ENCODE measurements around the gene MPC2. TPM values are rescaled to one million over a fixed set of nuclear protein-coding genes. Genes with fewer than 3 reads are reported as not detected.

MPC2 gene
- total and polyA plus RNA-seq, 2 experiments from 2014 or later = 65.5 to 188 TPM

DNA sequence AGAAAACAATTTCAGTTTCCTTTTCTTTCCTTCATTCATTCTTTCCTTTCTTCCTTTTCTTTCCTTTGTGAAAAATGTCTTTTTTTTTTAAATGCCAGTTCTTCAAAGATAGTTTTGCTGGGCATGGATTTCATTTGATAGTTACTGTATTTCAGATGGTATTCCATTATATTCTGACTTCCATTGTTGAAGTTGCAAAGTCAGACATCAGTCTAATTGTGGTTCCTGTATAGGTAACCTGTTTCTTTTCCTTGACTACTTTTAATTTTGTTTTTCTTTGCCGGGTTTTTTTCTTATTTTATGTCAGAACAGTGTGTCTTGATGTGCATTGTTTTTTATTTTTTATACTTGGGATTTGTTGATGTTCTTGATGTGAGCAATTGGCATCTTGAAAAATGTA is 40.4 kb upstream of the MPC2 start:
- peaks cover 98% of the 10 kb centered on the region for H3K79me2 ChIP-seq (ENCODE audit: insufficient read depth)
- no peaks in the 10 kb centered on the region for H3K9me2 ChIP-seq (ENCODE audit: insufficient read depth)
- H3K27ac ChIP-seq = no peak overlapping the region
- TF ChIP-seq EZH2 (IDR thresholded peaks at IDR 0.05; ENCODE audit: insufficient read depth, poor library complexity, severe bottlenecking) = no peak
- no peak for TF ChIP-seq EZH2phosphoT487 (IDR thresholded peaks at IDR 0.05; ENCODE audit: insufficient read depth, low read depth)
- no peak overlapping the region for H3K4me3 ChIP-seq
- no peak overlapping the region for H2AFZ ChIP-seq
- H3K36me3 ChIP-seq (ENCODE audit: low read depth) = peaks cover 37% of the 10 kb centered on the region
- H3K9me3 ChIP-seq (ENCODE audit: low read depth) = no peaks in the 10 kb centered on the region
- H3K4me1 ChIP-seq (ENCODE audit: insufficient read depth) = no peaks in the 10 kb centered on the region
- no peak for DNase-seq
- H3K4me2 ChIP-seq (ENCODE audit: unreplicated experiment) = no peak overlapping the region
- 95% methylated on average over 1 of the region's 1 CpG for WGBS, 2 experiments (ENCODE audit: low coverage in 1 of 2, low lambda C conversion rate in 2 of 2, missing lambda C conversion rate in 2 of 2)
- H3K27me3 ChIP-seq (replicated peaks; ENCODE audit: insufficient read depth) = no peaks in the 10 kb centered on the region
- H3K9ac ChIP-seq = no peak overlapping the region
- 0 out of 2 replicates have a peak, but pooled peaks cover 4% of the 10 kb centered on the region for H3F3A ChIP-seq (ENCODE audit: insufficient read depth)
- in situ Hi-C loops (cut with MboI) = no loop called here
- peaks cover 3% of the 10 kb centered on the region; the same call in 1 of the 2 replicates for H4K20me1 ChIP-seq (ENCODE audit: insufficient read depth)

DNA sequence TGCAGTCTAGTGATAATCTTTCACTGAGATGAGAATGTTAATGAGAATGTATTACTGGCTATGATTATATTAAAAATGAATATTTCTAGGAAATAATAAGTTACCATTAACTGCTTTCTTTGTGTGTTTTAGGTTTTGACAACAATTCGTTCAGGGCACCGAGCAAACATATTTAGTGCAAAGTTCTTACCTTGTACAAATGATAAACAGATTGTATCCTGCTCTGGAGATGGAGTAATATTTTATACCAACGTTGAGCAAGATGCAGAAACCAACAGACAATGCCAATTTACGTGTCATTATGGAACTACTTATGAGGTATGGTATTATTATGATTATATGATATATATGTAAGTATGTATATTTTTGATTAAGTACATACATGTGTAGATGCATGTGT is 37.8 kb upstream of the MPC2 start:
- WGBS, 2 experiments (ENCODE audit: low coverage in 1 of 2, low lambda C conversion rate in 2 of 2, missing lambda C conversion rate in 2 of 2) = 75% methylated on average over 4 of the region's 4 CpGs
- in situ Hi-C loops (cut with MboI) = no loop called here
- Histone ChIP-seq H3K9me2 (ENCODE audit: insufficient read depth) (no peaks in the 10 kb centered on the region), H3F3A (ENCODE audit: insufficient read depth) (0 out of 2 replicates have a peak, but pooled peaks cover 4% of the 10 kb centered on the region), H3K27me3 (replicated peaks; ENCODE audit: insufficient read depth) (no peaks in the 10 kb centered on the region), H3K36me3 (ENCODE audit: low read depth) (peaks cover 36% of the 10 kb centered on the region), H3K4me3 (no peak overlapping the region), H2AFZ (no peak overlapping the region), H3K4me2 (ENCODE audit: unreplicated experiment) (no peak overlapping the region), H3K9ac (no peak overlapping the region), H3K27ac (no peak overlapping the region), H3K79me2 (ENCODE audit: insufficient read depth) (peaks cover 98% of the 10 kb centered on the region), H3K9me3 (ENCODE audit: low read depth) (no peaks in the 10 kb centered on the region), H3K4me1 (ENCODE audit: insufficient read depth) (no peaks in the 10 kb centered on the region), H4K20me1 (ENCODE audit: insufficient read depth) (peaks cover 3% of the 10 kb centered on the region; the same call in 1 of the 2 replicates)
- TF ChIP-seq EZH2 (IDR thresholded peaks at IDR 0.05; ENCODE audit: insufficient read depth, poor library complexity, severe bottlenecking) (no peak), EZH2phosphoT487 (IDR thresholded peaks at IDR 0.05; ENCODE audit: insufficient read depth, low read depth) (no peak)
- DNase-seq = no peak

DNA sequence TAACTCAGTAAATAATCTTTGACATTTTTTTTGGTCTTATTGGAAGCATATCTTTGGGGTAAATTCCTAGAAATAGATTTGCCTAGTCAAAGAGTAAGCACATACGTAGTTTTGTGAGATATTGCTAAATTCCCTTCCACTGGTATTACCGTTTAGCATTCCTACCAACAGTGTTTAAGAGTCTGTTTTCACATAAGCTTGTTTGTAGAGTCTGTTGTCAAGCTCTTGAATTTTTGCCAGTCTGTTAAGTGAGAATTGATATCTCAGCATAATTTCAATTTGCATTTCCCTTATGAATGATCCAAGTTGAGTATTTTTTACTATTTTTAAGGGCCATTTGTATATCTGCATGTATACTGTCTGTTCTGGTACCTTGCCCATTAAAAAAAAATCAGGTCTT is 37.0 kb upstream of the MPC2 start:
- TF ChIP-seq EZH2 (IDR thresholded peaks at IDR 0.05; ENCODE audit: insufficient read depth, poor library complexity, severe bottlenecking) = no peak
- no peak for TF ChIP-seq EZH2phosphoT487 (IDR thresholded peaks at IDR 0.05; ENCODE audit: insufficient read depth, low read depth)
- no peak overlapping the region for H3K4me3 ChIP-seq
- peaks cover 3% of the 10 kb centered on the region; the same call in 1 of the 2 replicates for H4K20me1 ChIP-seq (ENCODE audit: insufficient read depth)
- H3K27ac ChIP-seq = no peak overlapping the region
- no peaks in the 10 kb centered on the region for H3K9me2 ChIP-seq (ENCODE audit: insufficient read depth)
- H3K36me3 ChIP-seq (ENCODE audit: low read depth) = peaks cover 36% of the 10 kb centered on the region
- H3K27me3 ChIP-seq (replicated peaks; ENCODE audit: insufficient read depth) = no peaks in the 10 kb centered on the region
- 0 out of 2 replicates have a peak, but pooled peaks cover 4% of the 10 kb centered on the region for H3F3A ChIP-seq (ENCODE audit: insufficient read depth)
- in situ Hi-C loops (cut with MboI) = no loop called here
- H3K9ac ChIP-seq = no peak overlapping the region
- no peak for DNase-seq
- no peaks in the 10 kb centered on the region for H3K9me3 ChIP-seq (ENCODE audit: low read depth)
- no peak overlapping the region for H3K4me2 ChIP-seq (ENCODE audit: unreplicated experiment)
- no peak overlapping the region for H2AFZ ChIP-seq
- no peaks in the 10 kb centered on the region for H3K4me1 ChIP-seq (ENCODE audit: insufficient read depth)
- peaks cover 97% of the 10 kb centered on the region for H3K79me2 ChIP-seq (ENCODE audit: insufficient read depth)
- 97 to 98% methylated on average over 2 of the region's 2 CpGs for WGBS, 2 experiments (ENCODE audit: low coverage in 1 of 2, low lambda C conversion rate in 2 of 2, missing lambda C conversion rate in 2 of 2)

DNA sequence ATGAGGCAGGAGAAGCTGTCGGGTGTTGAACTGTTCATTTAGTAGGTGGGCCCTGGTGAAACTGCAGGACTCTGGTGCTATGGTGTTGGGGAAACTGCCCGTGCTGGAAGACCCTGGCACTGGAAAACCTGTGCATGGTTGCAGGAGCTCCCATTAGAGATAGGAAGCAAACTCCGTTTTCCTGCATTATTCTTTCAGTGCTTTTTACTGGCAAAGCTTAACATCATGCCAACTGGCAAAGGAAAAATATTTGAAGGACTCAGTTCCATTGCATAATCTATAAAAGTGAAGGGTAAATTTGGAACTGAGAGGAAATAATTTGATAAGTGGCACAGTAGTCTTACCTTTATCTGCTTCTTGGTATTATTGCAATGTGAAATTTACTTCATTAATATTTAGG is 31.7 kb upstream of the MPC2 start:
- H3K79me2 ChIP-seq (ENCODE audit: insufficient read depth) = peaks cover 98% of the 10 kb centered on the region
- peaks cover 42% of the 10 kb centered on the region for H3K36me3 ChIP-seq (ENCODE audit: low read depth)
- peaks cover 9% of the 10 kb centered on the region; the same call in 1 of the 2 replicates for H3F3A ChIP-seq (ENCODE audit: insufficient read depth)
- no peak overlapping the region for H2AFZ ChIP-seq
- H3K9ac ChIP-seq = no peak overlapping the region
- no peak overlapping the region for H3K4me3 ChIP-seq
- H3K27me3 ChIP-seq (replicated peaks; ENCODE audit: insufficient read depth) = no peaks in the 10 kb centered on the region
- WGBS, 2 experiments (ENCODE audit: low coverage in 1 of 2, low lambda C conversion rate in 2 of 2, missing lambda C conversion rate in 2 of 2) = 72 to 78% methylated on average over 3 of the region's 3 CpGs
- no peak overlapping the region for H3K4me2 ChIP-seq (ENCODE audit: unreplicated experiment)
- H3K9me3 ChIP-seq (ENCODE audit: low read depth) = no peaks in the 10 kb centered on the region
- H3K4me1 ChIP-seq (ENCODE audit: insufficient read depth) = peaks cover 10% of the 10 kb centered on the region
- TF ChIP-seq EZH2 (IDR thresholded peaks at IDR 0.05; ENCODE audit: insufficient read depth, poor library complexity, severe bottlenecking) = no peak
- no peak for TF ChIP-seq EZH2phosphoT487 (IDR thresholded peaks at IDR 0.05; ENCODE audit: insufficient read depth, low read depth)
- in situ Hi-C loops (cut with MboI) = no loop called here
- peaks cover 13% of the 10 kb centered on the region; the same call in 1 of the 2 replicates for H4K20me1 ChIP-seq (ENCODE audit: insufficient read depth)
- no peak for DNase-seq
- H3K27ac ChIP-seq = no peak overlapping the region
- no peaks in the 10 kb centered on the region for H3K9me2 ChIP-seq (ENCODE audit: insufficient read depth)

All from GM23248 (cell line).